ENCODE measurements around the gene STIMATE. TPM values are rescaled to one million over a fixed set of nuclear protein-coding genes. Genes with fewer than 3 reads are reported as not detected.

STIMATE gene
- total RNA-seq, 1 donor from 2014 or later: 7.9 TPM

DNA sequence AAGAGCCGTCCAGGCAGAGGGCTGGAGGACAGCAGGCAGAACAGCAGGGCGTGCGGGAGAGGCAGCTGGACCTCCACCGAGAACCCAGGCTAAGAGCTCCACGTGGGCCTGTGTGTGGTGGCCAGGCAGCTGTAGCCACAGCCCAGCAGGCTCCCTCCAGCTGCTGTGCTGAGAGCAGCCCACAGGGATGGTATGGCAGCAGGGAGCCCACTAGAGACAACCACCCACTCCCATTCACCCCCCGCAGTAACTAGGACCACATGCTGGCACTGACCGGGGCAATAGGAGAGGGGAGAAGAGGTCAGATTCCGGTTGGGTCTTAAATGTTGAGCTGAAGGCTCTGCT is 37.0 kb downstream of the STIMATE start:
- no peak for FAIRE-seq
- TF ChIP-seq, protein P1, sequence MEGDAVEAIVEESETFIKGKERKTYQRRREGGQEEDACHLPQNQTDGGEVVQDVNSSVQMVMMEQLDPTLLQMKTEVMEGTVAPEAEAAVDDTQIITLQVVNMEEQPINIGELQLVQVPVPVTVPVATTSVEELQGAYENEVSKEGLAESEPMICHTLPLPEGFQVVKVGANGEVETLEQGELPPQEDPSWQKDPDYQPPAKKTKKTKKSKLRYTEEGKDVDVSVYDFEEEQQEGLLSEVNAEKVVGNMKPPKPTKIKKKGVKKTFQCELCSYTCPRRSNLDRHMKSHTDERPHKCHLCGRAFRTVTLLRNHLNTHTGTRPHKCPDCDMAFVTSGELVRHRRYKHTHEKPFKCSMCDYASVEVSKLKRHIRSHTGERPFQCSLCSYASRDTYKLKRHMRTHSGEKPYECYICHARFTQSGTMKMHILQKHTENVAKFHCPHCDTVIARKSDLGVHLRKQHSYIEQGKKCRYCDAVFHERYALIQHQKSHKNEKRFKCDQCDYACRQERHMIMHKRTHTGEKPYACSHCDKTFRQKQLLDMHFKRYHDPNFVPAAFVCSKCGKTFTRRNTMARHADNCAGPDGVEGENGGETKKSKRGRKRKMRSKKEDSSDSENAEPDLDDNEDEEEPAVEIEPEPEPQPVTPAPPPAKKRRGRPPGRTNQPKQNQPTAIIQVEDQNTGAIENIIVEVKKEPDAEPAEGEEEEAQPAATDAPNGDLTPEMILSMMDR (IDR thresholded peaks at IDR 0.05; ENCODE audit: insufficient read depth, low read length, severe bottlenecking): no peak
- Histone ChIP-seq H3K36me3 (ENCODE audit: control insufficient read depth, insufficient read depth, low read length) (no peaks in the 10 kb centered on the region), H3K27me3 (ENCODE audit: control insufficient read depth, insufficient read depth, low read length) (no peaks in the 10 kb centered on the region), H3K4me3 (ENCODE audit: low read depth, low read length) (no peak overlapping the region)
- no peak for DNase-seq (ENCODE audit: low read depth)

DNA sequence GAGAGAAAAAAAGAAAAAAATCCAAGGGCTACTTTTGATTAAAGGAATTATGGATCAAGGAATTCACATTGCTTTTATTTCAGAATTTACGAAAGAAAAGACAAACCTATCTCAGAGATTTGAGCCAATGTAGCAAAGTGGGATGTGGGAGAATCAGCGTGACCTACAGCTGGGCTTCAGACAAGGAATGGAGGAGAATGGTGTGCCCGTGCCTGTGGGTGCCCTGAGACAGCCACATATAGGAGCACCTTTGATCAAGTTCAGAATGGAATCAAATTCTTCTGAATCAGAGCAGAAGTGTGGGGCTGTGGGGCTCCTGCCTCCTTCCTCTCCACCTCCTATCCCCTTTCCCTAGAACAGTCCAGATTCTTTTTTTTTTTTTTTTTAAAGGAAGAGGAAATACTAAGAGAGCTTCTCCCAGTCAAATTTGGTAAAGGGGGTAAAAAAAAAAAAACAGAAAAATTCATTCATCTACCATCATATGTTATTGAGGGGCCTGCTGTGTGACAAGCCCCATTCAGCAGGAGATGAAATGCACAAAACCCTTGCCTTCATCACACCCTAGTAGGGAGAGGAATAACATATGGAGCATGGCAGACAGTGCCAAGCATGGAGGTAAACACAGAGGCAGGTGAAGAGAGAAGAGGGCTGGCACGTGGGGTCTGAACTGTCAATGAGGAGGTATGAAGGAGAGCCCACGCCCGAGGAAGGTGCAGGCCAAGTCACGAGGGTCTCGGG is 37.5 kb downstream of the STIMATE start:
- DNase-seq (ENCODE audit: low read depth) (no peak), FAIRE-seq (no peak)
- TF ChIP-seq, protein P1 (IDR thresholded peaks at IDR 0.05; ENCODE audit: insufficient read depth, low read length, severe bottlenecking): no peak
- no peaks in the 10 kb centered on the region for H3K36me3 ChIP-seq (ENCODE audit: control insufficient read depth, insufficient read depth, low read length)
- H3K27me3 ChIP-seq (ENCODE audit: control insufficient read depth, insufficient read depth, low read length): no peaks in the 10 kb centered on the region
- H3K4me3 ChIP-seq (ENCODE audit: low read depth, low read length): no peak overlapping the region

DNA sequence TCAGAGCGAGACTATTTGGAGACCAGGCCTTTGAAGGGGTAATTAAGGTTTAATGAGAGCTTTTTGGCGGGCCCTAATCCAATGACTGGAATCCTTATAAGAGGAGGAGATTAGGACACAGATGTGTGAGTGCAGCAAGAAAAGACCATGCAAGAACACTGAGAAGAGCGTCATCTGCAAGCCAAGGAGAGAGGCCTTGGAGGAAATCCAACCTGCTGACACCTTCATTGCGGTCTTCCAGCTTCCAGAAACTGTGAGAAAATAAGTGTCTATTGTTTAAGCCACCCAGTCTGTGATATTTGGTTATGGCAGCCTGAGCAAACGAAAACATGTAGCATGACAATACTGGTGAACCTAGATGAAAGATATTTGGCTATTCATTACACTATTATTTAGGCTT is 39.5 kb downstream of the STIMATE start:
- TF ChIP-seq, protein P1 (IDR thresholded peaks at IDR 0.05; ENCODE audit: insufficient read depth, low read length, severe bottlenecking): no peak
- FAIRE-seq (no peak), DNase-seq (ENCODE audit: low read depth) (no peak)

DNA sequence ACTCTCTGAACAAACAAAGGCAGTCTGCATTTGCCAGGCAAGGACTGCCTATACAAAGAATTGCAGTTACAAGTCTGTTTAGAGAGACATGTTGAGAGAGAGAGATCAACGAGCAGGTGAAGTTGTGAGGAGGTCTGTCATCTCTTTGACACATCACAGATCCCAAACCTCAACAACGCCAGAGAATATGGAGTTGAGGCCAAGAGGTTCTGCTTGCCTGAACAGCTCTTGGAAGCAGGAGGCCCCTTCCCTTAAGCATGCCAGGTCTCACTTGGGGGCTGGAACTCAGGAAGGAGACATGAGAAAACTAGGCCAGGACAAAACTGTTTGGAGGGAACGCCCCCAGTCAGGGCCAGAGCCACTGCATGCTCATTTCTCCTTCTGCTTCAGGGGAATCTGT is 40.2 kb downstream of the STIMATE start:
- no peaks in the 10 kb centered on the region for H3K36me3 ChIP-seq (ENCODE audit: control insufficient read depth, insufficient read depth, low read length)
- TF ChIP-seq, protein P1 (IDR thresholded peaks at IDR 0.05; ENCODE audit: insufficient read depth, low read length, severe bottlenecking): no peak
- DNase-seq (ENCODE audit: low read depth): no peak
- H3K27me3 ChIP-seq (ENCODE audit: control insufficient read depth, insufficient read depth, low read length): no peaks in the 10 kb centered on the region
- FAIRE-seq: no peak
- no peak overlapping the region for H3K4me3 ChIP-seq (ENCODE audit: low read depth, low read length)

More for the DNA sequence above, 39.5 kb downstream of the STIMATE start:
- H3K4me3 ChIP-seq (ENCODE audit: low read depth, low read length): no peak overlapping the region
- no peaks in the 10 kb centered on the region for H3K27me3 ChIP-seq (ENCODE audit: control insufficient read depth, insufficient read depth, low read length)
- no peaks in the 10 kb centered on the region for H3K36me3 ChIP-seq (ENCODE audit: control insufficient read depth, insufficient read depth, low read length)

DNA sequence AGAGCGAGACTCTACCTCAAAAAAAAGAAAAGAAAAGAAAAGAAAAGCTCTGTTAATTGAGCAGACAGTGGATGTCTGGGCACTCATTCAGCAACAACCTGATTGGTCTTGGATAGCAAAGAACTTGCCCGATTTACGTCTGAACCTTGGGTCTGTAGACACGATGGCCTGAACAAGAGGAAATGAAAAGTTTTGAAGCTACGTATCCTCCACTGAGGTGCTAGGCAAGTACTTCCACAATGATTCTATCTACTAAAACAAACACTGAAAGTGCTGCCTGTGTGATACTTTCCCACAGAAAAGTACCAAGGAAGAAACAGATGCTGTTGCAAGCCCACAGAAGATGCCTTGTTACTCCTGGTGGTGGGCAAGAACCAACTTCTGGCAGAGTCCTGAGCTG is 40.7 kb downstream of the STIMATE start:
- FAIRE-seq: no peak
- TF ChIP-seq, protein P1 (IDR thresholded peaks at IDR 0.05; ENCODE audit: insufficient read depth, low read length, severe bottlenecking): no peak
- no peak for DNase-seq (ENCODE audit: low read depth)
- Histone ChIP-seq H3K27me3 (ENCODE audit: control insufficient read depth, insufficient read depth, low read length) (no peaks in the 10 kb centered on the region), H3K4me3 (ENCODE audit: low read depth, low read length) (no peak overlapping the region), H3K36me3 (ENCODE audit: control insufficient read depth, insufficient read depth, low read length) (no peaks in the 10 kb centered on the region)

DNA sequence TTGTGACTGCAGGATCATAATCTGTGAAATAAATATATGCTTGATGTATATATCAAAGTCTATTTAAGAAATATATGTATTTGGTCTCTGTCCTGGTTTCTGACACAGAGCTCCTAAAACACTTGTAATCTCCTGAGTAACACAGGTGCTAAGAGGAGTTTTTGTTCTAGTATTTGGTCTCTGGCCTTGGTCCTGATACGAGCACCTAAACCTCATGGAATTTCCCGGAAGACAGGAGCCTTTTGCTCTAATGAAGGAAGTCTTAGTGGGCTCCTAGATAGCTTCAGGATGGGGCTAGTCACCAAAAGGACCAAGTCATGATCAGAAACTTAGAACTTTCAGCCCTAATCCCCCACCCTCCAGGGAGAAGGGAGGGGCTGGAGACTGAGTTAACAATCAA is 43.3 kb downstream of the STIMATE start:
- DNase-seq (ENCODE audit: low read depth): no peak
- no peak for FAIRE-seq
- no peak overlapping the region for H3K4me3 ChIP-seq (ENCODE audit: low read depth, low read length)
- TF ChIP-seq, protein P1 (IDR thresholded peaks at IDR 0.05; ENCODE audit: insufficient read depth, low read length, severe bottlenecking): no peak
- H3K27me3 ChIP-seq (ENCODE audit: control insufficient read depth, insufficient read depth, low read length): no peaks in the 10 kb centered on the region
- peaks cover 1% of the 10 kb centered on the region for H3K36me3 ChIP-seq (ENCODE audit: control insufficient read depth, insufficient read depth, low read length)
